HG03066 (cell line): Measurements from ENCODE around the gene INO80E.

Experiments
- ATAC-seq: cut with Tn5 transposase; IDR thresholded peaks from one replicate; pipeline ENCODE4 v1.9.1; 2021; ENCODE audit warnings: low read depth; ENCODE audit not compliant: unreplicated experiment

INO80E gene

DNA sequence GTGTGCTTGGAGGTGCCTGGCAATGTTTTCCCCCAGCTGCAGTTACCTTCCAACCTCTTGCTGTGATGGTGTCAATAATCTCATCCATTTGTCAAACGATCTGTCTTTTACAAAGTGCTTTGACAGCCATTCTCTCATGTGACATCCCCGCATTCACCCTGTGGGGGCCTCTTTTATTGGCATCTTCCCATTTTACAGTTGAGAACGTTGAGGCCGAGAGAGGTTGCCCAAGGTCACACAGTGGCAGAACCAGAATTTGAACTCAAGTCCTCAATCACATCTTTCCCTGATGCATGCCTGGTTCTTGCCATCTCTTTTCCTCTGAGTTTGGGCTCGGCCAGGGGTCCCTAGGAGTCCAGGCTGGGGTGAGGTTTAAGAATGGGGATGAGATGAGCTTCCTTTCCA lies 20.9 kb upstream of the INO80E start:
- no peak for ATAC-seq

DNA sequence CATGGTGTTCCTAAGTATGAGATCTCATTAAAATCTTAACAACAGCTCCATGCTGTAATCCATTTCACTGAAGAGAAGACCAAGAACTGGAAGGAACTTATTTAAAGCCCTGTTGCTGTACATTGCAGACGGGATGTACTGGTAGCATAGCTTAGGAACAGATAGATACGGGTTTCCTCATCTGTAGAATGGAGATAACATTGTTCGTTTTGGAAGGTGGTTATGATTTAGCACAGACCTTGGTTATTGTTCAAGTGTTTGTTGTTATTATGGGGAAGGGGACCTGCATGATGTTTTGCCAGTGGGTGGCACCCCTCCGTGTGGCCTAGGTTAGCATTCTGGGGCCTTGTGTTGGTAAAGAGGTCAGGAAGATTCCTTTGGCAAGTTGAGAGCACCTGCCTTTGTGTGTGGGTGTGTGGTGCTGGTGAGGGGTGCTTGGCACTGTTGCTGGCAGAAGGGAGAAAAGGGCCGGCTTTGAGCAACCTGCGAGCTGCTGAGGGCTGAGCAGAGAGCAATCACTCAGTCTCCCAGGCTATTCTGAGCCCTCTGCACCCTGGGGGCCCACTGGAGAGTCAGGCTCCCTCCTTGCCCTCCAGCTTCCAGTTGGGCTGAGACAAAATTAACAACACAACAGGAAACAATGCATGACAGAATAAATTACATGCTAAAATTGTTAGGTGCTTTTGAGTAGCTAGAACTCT lies 20.1 kb upstream of the INO80E start:
- no peak for ATAC-seq

DNA sequence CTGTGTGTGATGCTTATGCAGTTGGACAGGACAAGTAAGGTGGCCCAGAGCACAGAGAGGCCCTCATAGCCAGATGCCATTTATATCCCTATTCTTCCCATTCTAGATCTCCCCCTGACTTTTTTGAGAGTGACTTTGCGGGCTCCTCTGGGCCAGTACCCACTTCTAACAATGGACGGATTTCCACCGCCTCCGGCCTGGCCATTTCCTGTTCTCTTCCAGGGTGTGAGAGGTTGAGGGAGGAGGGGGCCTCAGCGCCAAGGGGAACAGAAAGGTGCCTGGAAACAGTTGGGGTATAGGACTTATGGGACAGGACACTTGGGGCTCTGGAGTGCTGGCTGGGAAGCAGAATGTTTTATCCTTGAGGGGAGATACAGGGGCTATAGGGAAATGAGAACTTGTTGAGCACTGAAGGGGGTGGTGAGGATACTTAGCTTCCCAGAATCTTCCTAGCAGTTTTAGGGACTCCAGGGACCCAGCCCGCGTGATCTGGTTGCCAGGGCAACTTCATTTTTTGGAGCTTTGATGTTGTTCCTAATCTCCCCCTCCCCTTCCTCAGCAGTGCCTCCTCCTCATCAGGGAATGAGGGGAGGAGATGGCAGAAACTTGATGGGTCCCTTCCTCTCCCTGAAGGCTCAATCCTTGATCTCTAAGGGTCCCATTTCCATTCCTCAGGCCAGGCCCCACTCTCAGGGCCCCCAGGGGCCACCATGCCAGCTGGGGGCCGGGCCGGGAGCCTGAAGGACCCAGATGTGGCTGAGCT lies 18.8 kb upstream of the INO80E start:
- no peak for ATAC-seq

DNA sequence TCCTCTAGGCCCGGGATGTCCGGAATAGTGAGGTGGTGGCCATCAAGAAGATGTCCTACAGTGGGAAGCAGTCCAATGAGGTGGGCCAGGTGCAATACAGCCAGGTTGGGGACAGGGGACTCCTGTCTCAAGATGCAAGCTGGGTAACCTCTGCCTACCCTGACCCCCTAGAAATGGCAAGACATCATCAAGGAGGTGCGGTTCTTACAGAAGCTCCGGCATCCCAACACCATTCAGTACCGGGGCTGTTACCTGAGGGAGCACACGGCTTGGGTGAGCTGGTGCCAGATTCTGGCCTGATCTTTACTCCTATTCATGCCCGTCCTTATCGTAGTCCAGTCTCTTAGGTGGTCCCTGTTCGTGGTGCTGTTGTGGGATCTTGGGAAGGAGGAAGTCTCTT lies 18.0 kb upstream of the INO80E start:
- no peak for ATAC-seq

DNA sequence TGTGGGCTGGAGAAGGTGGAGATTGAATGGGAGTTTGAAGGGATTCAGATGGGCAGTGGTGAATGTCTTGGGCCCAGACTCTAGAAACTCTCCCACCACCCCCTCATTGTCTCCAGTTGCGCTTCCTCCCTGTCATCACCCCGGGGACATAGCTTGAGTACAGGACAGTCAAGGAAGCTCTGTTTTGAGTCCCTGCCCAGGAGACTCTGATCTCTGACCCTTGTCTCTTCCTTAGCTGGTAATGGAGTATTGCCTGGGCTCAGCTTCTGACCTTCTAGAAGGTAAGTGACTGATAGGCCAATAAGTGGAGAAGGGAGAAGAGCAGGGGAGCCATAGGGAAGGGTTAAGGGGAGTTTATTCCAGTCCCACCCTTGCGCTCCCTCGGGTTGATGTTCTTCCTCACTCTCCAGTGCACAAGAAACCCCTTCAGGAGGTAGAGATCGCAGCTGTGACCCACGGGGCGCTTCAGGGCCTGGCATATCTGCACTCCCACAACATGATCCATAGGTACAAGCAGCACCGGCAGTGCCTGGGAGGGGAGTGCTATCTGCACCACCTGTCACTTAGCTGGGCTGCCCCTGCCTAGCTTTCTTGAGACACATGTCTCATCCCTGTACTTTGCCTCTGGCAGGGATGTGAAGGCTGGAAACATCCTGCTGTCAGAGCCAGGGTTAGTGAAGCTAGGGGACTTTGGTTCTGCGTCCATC lies 17.3 kb upstream of the INO80E start:
- no peak for ATAC-seq

DNA sequence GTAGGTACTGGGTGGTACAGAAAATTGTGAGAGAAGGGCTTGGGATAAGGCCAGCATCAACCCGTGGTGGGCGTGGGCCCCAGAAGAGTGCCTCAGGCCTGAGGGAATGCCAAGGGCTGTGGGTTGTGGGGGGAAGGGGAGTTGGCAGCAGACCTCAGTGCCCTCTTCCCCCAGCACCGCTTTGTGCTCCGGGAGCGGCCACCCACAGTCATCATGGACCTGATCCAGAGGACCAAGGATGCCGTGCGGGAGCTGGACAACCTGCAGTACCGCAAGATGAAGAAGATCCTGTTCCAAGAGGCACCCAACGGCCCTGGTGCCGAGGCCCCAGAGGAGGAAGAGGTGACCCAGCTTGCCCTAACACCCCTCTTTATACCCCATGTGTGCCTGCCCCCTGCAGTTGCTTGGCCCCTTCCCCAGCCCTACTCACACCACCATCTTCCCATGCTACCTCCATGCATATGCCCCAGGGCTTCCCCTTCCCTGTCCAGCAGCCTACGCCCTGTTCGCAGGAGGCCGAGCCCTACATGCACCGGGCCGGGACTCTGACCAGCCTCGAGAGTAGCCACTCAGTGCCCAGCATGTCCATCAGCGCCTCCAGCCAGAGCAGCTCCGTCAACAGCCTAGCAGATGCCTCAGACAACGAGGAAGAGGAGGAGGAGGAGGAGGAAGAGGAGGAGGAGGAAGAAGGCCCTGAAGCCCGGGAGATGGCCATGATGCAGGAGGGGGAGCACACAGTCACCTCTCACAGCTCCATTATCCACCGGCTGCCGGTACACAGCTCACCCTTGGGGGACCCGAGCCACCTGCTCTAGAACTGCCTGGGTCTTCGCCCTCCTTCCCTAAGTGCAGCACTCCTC lies 13.3 kb upstream of the INO80E start:
- ATAC-seq, result no peak

DNA sequence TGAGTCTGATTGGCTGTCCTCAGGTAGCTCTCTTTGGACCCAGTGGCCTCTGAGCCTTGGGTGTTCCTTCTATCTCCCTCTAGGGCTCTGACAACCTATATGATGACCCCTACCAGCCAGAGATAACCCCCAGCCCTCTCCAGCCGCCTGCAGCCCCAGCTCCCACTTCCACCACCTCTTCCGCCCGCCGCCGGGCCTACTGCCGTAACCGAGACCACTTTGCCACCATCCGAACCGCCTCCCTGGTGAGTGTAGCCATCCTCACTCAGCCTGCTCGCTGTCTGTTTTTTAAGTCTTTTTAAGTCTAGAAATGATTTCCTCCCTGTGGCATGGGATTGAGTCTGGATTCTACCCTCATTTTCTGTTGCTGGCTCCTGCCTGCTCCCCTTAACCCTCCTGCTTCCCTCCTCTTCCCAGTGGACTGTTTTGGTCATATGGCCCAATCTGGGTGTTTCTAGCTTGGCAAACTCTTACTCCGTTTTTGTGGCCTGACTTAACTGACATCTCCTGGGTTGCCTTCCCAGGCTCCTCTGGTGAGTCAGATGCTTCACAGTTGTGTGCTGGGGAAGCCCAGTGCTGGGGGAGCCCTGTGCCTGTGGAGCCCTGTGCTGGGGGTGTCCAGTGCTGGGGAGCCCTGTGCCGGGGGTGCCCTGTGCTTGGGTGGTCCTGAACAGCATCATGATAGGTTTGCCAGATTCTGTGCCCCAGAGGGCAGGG lies 12.5 kb upstream of the INO80E start:
- ATAC-seq, result no peak

DNA sequence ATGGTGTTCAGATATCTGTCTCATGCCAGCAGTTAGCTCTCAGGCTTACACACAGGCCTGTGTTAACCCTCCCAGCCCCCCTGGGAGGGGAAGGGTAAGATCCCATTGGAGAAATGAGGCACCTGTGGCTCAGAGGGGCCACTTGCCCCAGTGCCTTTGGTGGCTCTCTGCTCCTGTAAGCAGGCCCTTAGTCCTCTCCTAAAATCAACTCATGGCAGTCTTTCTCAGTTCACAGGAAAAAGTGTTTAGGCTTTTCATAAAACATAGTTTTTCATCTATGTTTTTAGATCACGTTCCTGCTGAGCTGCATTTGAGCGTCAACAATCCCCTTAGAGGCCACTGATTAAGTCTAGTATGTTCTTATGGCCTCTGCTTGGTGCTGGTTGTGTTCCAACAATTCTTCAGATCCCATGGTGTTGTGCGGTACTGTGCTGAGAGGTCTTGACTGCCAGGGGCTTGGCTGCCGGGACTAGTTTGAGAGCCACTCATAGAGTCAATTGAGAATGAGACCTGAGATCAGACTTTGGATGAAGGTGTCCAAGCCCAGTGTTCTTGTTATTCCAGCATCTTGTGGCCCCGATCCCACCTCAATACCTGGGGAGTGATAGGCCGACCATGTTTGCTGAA lies 11.8 kb upstream of the INO80E start:
- no peak for ATAC-seq

DNA sequence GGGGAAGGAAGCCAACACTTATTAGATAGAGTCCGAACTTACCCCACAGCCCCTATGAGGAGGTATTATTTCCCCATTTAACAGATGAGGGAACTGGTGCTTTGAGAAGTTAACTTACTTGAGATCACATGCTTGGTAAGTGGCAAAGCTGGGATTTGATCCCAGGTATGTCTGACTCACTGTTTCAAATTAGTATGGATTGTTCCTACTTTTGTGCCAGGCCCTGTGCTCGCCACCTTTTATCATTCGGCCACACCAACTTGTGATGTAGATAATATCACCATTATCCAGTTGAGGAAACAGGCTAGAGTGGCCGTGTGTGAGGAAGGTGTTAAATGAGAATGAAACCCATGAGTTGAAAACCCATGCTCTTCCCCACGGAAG lies 11.3 kb upstream of the INO80E start:
- ATAC-seq, result no peak

DNA sequence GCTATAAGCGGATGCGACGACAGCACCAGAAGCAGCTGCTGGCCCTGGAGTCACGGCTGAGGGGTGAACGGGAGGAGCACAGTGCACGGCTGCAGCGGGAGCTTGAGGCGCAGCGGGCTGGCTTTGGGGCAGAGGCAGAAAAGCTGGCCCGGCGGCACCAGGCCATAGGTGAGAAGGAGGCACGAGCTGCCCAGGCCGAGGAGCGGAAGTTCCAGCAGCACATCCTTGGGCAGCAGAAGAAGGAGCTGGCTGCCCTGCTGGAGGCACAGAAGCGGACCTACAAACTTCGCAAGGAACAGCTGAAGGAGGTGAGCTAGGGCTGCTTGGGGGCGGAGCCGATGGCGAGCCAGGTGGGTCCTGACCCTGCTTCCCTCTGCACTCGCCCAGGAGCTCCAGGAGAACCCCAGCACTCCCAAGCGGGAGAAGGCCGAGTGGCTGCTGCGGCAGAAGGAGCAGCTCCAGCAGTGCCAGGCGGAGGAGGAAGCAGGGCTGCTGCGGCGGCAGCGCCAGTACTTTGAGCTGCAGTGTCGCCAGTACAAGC lies 10.7 kb upstream of the INO80E start:
- ATAC-seq, result no peak

DNA sequence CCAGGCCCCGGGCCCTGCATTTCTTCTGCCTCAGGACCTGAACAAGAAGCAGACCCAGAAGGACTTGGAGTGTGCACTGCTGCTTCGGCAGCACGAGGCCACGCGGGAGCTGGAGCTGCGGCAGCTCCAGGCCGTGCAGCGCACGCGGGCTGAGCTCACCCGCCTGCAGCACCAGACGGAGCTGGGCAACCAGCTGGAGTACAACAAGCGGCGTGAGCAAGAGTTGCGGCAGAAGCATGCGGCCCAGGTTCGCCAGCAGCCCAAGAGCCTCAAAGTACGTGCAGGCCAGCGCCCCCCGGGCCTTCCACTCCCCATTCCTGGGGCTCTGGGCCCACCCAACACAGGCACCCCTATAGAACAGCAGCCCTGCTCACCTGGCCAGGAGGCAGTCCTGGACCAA lies 9.8 kb upstream of the INO80E start:
- ATAC-seq, result no peak

DNA sequence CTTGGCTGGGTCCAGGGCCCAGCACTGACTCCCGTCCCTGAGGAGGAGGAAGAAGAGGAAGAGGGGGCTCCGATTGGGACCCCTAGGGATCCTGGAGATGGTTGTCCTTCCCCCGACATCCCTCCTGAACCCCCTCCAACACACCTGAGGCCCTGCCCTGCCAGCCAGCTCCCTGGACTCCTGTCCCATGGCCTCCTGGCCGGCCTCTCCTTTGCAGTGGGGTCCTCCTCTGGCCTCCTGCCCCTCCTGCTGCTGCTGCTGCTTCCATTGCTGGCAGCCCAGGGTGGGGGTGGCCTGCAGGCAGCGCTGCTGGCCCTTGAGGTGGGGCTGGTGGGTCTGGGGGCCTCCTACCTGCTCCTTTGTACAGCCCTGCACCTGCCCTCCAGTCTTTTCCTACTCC lies 9.1 kb upstream of the INO80E start:
- ATAC-seq, result no peak

DNA sequence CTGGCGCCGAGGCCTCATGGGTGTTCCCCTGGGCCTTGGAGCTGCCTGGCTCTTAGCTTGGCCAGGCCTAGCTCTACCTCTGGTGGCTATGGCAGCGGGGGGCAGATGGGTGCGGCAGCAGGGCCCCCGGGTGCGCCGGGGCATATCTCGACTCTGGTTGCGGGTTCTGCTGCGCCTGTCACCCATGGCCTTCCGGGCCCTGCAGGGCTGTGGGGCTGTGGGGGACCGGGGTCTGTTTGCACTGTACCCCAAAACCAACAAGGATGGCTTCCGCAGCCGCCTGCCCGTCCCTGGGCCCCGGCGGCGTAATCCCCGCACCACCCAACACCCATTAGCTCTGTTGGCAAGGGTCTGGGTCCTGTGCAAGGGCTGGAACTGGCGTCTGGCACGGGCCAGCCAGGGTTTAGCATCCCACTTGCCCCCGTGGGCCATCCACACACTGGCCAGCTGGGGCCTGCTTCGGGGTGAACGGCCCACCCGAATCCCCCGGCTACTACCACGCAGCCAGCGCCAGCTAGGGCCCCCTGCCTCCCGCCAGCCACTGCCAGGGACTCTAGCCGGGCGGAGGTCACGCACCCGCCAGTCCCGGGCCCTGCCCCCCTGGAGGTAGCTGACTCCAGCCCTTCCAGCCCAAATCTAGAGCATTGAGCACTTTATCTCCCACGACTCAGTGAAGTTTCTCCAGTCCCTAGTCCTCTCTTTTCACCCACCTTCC lies 8.5 kb upstream of the INO80E start:
- ATAC-seq, result no peak

DNA sequence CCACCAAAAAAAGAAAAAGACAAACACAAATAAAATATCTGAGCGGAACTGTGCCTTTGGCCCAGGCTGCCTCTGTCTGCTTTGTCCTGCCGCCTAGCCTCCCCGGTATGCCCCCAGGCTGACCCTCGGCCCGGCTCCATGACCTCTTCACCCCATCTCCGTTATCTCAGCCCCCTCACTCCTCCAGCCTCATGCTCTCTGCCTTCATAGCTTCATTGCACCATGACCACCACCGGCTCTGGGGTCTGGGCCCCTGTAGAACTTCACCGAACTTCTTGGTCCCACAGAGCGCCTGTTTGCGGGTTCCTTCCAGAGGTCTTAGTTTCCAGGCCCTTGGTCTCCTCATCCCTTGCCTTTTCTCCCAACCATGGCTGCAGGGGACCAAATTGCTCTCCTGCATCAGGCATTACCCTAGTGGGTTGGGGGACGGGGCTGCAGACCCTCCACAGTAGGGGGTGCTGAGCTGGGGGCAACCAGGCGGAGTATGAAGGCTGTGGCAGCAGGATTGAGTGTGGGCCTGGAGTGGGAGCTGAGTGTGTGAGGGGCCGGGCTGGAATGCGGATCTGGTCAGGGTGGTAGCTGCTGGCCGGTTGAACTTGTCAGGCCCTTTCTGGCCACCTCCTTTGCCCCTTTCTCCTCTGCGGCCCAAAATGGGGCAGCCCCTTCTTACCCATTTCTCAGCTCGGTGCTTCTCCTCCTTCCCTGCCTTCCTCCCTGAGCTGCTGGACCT lies 7.5 kb upstream of the INO80E start:
- no peak for ATAC-seq

DNA sequence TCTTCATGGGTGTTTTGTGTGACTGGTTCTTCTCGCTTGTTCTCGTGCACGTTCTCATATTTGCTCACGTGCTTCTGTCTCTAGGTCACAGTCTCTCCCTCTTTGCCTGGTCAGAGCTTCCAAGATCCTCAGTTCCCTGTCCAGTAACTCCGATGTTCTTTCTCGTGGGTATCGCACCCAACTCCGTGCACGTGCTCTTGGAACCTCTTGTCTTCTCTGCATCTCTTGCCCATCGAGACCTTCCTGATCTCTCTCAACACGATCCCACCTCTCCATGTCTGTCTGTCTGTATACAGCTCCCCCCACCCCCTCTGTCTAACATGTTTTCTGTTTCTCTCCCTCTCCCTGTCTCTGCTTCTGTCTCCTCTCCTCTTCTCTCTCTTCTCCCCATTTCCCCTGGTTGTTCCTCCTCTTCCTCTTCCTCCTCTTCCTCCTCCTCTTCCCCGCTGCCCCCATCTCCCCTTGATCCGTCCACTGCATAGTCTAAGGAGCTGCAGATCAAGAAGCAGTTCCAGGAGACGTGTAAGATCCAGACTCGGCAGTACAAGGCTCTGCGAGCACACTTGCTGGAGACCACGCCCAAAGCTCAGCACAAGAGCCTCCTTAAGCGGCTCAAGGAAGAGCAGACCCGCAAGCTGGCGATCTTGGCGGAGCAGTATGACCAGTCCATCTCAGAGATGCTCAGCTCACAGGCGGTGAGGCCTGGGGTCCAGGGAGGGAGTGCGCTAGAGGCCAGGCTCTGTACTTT lies 6.8 kb upstream of the INO80E start:
- ATAC-seq, result no peak

DNA sequence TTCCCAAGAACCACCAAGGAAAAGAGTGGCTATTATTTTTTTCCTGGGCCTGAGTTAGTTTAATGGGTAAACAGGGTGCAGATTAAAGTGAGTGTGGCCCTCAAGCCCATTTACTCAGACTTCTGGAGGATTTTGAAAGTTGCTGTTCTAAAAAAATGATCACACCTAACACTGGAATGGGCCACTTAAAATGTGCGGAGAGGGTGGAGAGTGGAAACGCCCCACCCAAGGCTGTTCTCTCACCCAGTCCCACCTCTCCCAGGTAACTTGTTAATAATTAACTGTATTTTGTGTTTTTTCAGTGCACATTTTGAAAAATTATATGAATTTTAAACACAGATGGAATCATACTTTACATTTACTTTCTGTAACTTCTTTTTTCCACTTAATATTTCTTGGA lies 6.0 kb upstream of the INO80E start:
- ATAC-seq, result no peak

DNA sequence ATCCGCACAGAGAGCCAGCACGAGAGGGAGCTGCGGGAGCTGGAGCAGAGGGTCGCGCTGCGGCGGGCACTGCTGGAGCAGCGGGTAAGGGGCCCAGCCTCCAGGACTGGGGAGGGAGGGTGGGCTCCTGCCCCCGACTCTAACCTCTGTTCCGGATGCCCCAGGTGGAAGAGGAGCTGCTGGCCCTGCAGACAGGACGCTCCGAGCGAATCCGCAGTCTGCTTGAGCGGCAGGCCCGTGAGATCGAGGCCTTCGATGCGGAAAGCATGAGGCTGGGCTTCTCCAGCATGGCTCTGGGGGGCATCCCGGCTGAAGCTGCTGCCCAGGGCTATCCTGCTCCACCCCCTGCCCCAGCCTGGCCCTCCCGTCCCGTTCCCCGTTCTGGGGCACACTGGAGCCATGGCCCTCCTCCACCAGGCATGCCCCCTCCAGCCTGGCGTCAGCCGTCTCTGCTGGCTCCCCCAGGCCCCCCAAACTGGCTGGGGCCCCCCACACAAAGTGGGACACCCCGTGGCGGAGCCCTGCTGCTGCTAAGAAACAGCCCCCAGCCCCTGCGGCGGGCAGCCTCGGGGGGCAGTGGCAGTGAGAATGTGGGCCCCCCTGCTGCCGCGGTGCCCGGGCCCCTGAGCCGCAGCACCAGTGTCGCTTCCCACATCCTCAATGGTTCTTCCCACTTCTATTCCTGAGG lies 5.0 kb upstream of the INO80E start:
- ATAC-seq, result no peak
